GM21360 (cell line): ENCODE data around the gene GRAMD1A.
"Not testable (repeated sequence)": the region's sequence is repeated elsewhere in the genome, so short reads cannot be mapped to it uniquely, and the experiment has no call there.

Experiments used
- ATAC-seq: cut with Tn5 transposase; IDR thresholded peaks from one replicate; pipeline ENCODE4 v1.9.1; 2021; ENCODE audit warnings: mild to moderate bottlenecking, moderate library complexity; ENCODE audit not compliant: unreplicated experiment

The GRAMD1A gene

DNA sequence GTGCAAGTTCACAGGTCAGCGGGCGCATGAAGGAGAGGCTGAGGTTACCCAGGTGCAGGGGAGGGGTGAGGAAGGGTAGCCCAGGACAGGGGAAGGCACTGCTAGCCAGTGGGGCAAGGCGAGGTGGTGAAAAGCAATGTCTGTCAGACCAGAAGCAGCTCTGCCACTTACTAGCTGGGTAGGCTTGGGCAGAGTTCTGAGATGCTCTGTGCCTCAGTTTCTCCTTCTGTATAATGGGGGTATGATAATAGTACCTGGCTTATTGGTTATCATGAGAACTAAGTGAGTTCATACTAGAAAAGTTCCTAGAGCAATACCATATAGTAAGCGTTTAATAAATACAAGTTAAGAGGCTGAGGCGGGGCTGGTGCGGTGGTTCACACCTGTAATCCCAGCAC, 15.8 kb downstream of the GRAMD1A start:
- no peak for ATAC-seq

DNA sequence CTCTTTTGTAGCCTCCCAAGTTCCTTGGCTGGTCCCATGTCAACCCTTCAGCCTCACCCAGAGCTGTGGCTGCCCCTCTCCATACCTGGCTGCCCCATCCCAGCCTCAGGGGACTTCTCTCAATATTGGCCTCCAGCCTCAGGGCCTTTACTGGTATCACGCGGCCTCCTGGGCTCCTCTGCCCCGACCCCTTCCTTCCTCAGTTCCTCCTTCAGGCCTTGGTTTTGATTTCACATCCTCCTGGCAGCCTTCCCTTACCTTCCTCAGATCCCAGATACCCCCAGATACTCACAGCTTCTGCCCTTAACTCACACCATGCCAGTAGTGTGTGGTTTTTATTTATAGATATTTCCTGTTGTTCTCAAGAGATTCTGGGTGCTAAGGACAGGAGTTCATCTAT, 17.4 kb downstream of the GRAMD1A start:
- ATAC-seq: no peak

DNA sequence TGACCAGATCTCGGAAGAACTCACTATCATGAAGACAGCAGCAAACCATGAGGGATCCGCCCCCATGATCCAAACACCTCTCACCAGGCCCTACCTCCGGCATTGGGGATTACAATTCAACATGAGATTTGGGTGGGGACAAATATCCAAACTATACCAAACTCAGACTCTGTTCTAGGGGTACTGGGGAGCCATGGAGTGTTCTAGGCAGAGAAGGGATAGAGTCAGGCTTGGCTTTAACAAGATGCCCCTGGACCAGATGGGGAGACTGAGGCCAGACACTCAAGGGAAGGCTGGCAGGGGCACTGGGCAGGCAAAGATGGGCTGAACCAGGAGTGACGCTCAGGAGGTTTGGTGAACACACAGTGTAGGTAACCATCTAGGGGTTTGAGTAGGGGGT, 18.3 kb downstream of the GRAMD1A start:
- no peak for ATAC-seq

DNA sequence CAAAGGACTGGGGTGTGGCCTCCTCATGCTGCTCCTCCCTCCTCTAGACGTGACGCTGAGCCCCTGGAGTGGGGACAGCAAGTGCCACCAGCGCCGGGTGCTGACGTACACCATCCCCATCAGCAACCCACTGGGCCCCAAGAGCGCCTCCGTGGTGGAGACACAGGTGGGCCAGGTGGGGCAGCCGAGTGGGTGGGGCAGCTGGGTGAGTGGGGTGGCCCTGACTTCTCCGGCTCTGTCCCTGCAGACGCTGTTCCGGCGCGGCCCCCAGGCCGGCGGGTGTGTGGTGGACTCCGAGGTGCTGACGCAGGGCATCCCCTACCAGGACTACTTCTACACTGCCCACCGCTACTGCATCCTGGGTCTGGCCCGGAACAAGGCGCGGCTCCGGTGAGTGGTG, 19.0 kb downstream of the GRAMD1A start:
- ATAC-seq: no peak

DNA sequence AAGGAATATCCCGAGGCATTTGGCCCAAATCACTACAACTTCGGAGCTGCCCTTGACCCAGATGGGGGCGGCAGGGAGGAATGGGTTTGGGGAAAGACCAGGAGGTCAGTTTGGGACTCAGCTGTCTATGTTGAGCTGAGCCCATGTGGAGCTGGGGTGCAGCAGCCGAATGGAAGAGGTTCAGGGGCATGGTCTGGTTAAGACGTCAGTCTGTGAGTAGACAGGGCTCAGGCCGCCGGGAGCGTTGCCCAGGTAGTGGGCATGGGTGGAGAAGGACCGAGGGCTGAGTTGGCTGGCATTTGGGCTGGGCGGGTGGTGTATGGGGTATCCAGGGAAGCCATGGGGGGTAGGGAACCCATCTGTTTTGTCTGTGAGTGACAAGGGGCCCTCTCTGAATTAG, 20.9 kb downstream of the GRAMD1A start:
- ATAC-seq: no peak

DNA sequence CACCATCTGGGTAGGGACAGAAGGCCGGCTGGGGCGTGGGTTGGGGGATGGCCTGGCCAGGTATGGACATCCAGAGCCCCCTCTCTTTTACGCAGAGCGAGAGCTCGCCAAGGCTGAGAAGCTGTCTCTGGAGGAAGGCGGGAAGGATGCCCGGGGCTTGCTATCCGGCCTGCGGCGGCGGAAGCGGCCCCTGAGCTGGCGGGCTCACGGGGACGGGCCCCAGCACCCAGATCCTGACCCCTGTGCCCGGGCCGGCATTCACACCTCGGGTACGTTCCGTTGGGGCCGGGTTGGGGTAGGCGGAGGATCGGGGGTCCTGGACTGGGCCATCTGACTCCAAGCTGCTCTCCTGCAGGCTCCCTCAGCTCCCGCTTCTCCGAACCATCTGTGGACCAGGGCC, 21.5 kb downstream of the GRAMD1A start:
- no peak for ATAC-seq

DNA sequence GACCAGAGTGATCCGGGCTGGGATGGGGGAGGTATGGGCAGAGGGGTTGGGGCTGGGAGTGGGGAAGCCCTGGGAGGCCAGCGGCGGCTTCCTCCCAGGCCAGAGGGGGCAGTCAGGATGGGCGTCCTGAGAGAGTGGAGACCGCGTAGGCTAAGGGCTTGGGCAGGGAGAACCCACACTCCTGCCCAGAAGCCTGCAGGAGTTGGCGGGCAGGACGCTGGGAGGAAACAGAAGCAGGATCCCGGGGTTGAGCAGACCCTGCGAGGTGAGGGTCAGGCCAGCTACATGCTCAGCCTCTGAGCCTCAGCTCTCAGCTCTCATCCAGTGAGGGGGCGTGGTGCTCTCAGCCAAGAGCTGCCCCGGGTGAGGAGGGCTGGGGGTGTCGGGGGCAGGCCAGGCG, 22.3 kb downstream of the GRAMD1A start:
- ATAC-seq: no peak

DNA sequence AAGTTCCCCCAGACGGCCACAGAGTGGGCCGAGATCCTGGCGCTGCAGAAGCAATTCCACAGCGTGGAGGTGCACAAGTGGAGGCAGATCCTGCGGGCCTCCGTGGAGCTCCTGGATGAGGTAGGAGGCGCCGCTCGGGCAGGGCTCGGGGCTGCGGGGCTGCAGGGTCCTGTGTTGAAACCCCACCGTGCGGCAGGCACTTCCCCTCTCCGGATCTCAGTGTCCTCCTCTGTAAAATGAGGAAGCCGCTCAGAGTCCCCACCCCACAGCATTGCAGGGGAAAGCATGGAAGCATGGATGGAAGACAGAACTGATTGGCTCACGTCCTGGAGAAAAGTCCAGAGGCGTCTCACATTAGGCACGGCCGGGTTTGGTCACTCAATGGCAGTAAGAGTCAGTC, 23.3 kb downstream of the GRAMD1A start:
- ATAC-seq: no peak

DNA sequence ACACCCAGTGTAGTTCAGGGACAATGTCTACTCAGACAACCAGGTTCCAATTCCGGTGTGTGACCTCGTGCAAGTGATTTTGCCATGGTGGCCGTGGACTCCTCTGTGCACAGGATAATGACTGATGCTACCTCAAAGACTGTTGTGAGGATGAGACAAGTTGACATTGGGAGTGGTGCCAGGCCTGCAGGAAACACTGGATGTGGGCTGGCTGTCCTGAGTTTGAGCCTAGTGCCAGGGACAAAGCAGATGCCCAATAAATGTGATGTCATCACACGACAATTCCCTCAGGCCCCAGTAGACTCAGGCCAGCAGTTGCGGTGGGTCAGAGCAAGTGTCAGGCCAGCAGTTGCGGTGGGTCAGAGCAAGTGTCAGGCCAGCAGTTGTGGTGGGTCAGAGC, 24.0 kb downstream of the GRAMD1A start:
- ATAC-seq: no peak

DNA sequence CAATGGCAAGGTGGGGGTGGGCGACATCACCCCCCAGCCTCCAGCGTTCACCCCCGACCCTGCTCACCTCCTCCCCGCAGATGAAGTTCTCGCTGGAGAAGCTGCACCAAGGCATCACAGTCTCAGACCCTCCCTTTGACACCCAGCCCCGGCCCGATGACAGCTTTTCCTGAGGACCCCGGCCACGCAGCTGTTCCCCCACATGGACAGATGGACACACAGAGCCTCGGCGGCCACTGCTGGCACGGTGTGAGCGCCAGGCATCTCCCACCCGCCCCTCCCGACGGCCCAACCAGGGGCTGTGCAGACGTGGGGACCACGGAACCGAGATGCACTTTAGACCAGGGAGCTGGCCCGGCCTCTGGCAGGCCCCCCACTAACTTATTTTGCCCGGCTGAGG, 25.8 kb downstream of the GRAMD1A start:
- no peak for ATAC-seq

DNA sequence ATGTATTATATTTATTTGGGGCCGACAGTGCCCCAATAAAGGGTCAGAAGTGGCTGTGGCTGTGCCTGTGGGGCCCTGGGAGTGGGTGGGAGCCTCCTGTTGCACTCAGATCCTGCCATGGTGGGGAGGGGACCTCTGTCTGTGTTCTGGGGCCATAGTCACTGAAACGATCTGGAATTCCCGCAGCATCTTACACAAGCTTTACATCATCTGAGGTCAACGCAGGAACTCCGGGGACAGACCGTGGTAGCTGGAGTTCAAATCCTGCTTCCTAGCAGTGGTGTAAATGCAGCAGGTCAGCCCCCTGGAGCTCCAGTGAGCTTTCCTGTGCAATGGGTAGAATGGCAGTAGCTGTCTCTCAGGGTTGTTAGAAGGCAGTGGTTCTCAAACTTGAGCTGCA, 26.3 kb downstream of the GRAMD1A start:
- no peak for ATAC-seq

DNA sequence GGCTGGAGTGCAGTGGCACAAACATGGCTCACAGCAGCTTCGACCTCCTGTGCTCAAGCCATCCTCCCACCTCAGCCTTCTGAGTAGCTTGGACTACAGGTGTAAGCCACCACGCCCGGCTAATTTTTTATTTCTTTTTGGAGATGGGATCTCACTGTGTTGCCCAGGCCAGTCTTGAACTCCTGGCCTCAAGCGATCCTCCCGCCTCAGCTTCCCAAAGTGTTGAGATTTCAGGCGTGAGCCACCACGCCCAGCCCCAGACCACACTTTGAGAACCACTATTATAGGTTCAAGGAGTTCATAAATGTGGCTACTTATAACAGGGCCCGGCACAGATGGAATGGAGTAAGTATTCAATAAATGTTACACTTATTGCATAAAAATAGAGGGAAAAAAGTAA, 26.9 kb downstream of the GRAMD1A start:
- no peak for ATAC-seq

DNA sequence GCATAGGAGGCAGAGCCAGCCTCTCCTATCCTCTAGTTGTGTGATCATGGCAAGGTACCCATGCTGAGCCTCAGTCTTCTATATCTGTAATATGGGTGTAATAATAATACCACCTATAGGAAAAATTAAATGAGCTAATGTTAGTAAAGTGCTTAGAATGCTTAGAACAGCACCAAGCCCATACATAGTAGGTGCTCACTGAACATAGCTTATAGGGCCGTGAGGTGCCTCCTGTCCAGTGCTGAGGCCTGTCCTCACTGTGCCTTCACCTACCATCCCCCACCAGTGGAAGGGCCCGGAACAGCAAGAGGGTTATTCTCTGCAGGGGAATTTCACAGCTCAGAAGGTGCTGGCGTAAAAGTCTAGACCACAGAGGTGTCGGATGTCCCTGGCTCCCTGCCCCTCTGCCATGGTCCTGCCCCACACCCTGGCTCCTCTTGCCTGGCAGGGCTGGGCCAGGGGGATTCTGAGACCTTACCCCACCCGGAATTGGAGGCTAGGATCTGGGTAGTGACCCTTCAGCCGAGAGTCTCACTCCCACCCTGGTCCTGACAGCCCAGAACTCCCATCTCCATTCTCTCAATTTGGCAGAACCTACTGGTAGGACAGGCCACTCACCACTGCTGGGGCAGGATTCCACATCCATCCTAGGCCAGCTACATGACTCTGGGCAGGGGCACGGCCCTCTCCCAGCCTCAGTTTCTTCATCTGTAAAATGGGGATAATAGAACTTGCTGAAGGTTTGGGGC, 27.9 kb downstream of the GRAMD1A start:
- ATAC-seq: no peak

DNA sequence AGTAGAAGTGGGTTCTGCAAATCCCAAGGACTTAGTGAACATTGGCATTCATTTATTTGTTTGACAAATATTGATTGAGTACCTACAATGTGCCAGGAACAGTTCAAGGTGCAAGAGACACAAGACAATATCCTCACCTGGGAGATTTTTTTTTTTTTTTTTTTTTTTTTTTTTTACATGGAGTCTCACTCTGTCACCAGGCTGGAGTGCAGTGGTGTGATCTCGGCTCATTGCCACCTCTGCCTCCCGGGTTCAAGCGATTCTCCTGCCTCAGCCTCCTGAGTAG, 28.4 kb downstream of the GRAMD1A start:
- ATAC-seq: not testable (repeated sequence)

DNA sequence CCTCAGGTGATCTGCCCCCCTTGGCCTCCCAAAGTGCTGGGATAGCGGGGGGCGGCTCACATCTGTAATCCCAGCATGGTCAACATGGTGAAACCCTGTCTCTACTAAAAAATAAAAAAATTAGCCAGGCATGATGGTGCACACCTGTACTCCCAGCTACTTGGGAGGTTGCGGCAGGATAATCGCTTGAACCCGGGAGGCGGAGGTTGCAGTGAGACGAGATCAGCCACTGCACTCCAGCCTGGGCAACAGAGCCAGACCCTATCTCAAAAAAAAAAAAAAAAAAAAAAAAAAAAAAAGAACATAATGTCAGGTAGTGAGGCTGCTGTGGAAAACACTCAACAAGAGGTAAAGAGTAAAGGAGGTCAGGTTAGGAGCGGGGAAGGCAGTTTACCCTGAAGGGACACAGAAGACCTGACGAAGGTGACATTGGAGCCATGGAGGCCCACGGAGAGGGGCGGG, 29.2 kb downstream of the GRAMD1A start:
- not testable (repeated sequence) for ATAC-seq

DNA sequence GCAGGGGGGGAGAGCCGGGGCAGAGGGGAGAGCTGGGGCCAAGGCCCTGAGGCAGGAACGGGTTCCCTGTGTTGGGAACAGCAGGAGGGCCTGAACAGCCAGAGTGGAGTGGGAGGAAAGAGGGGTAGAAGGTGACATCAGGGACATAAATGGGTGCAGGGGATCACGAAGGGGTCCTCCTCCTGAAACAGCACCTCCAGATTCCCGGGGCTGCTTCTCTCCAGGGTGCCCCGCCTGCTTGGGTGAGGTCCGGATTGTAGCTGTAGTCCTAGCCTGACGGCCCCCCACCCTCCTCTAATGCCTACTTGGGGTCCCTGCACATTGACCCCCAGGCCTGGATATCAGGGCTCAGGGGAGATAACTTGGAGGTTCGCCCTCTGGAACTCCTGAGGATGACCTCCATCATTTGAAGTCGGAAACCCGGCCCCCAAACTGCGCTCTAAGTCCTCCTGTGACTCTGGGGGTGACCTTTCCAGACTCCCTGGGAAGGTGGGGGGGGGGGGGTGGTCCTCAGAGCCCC, 29.7 kb downstream of the GRAMD1A start:
- ATAC-seq: no peak

DNA sequence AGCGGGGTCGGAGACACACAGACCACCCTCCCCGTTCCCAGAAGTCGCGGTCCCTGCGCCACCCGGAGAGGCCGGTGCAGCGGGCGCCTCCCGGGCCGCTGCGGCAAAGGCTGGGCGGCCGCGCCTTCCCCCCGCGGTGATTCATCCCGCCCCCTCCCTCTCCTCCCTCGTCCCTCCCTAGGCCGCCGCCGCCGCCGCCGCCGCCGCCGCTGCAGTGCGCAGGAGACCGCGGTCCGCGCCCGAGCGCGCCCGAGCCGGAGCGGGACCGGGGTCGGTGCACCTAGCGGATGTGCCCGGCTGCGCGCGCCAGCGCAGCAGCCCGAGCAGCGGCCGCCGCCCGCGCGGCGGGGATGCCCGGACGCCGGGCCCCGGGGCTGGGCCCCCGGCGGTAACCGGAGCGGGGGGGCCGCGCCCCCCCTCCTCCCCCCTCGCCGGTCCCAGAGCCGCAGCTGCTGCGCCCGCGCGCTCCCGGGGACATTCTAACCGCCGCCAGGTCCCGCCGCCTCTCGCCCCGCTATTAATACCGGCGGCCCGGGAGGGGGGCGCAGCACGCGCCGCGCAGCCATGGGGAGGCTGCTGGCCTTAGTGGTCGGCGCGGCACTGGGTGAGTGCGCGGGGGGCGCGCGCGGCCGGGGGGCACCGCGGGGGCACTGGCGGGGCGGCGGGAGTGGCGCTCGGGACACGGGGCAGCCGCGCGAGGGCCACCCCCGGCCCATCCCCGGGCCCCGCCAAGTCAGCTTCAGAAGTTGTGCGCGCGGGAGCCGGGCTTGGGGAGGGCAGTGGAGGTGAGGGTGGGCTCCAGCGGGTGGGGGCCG, 30.3 kb downstream of the GRAMD1A start, which contains the start of gene SCN1B:
SCN1B (plus strand) TSS at position 214 of the 815 bp plus-strand sequence; CDS start at position 565, 351 bp downstream.
- peak; percentile 47 for ATAC-seq

DNA sequence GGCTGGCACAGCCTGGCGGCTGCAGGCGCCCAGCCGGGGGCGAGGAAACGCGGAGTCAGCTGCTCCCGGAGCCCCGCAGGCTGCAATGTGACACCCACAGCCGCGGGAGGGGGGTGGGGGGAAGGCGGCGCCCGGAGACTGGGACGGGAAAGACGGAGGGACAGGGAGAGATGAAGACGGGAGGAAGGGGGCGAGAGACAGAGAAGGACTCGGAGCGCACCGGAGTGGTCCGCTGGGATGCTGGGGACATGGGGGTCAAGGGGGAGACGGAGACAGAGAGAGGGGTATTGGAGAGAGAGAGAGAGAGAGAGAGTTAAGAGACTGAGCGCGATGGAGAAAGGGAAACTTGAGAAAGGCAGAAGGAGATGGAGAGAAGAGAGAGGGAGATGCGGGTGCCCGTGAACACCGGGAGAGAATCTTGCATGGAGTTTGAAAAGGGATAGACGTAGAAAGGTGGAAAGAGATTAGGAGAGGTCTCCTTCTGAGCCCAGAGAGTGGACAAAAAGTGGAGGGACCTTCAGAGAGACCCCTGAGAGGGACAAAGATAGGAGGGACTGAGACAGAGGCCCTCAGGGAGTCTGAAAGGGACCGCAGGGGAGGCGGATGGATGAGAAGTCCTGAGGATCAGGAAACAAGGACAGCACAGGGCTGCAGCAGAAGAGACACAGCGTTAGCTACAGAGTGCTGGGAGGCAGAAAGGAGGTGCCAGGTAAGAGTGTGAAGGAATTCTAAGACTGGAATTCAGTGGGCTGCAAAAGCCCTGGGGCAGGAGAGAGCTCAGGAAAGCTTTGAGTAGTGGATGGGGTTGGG, 31.2 kb downstream of the GRAMD1A start:
- no peak for ATAC-seq

DNA sequence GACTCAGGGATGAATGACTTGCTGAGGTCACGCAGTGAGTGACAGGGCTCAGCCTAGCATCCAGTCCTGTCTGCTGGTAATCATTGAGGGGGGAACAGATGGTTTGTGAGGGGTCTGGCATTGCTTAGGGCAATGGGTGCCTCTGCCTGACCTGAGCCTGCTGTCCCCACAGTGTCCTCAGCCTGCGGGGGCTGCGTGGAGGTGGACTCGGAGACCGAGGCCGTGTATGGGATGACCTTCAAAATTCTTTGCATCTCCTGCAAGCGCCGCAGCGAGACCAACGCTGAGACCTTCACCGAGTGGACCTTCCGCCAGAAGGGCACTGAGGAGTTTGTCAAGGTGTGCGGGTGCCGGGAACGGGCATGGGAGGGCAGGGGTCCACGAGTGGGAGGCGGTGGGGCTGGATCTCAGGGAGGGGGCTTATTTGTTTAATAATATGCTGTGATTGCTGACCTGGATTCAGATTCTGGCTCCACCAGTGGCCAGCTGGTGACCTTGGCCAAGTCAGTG, 32.3 kb downstream of the GRAMD1A start:
- no peak for ATAC-seq

DNA sequence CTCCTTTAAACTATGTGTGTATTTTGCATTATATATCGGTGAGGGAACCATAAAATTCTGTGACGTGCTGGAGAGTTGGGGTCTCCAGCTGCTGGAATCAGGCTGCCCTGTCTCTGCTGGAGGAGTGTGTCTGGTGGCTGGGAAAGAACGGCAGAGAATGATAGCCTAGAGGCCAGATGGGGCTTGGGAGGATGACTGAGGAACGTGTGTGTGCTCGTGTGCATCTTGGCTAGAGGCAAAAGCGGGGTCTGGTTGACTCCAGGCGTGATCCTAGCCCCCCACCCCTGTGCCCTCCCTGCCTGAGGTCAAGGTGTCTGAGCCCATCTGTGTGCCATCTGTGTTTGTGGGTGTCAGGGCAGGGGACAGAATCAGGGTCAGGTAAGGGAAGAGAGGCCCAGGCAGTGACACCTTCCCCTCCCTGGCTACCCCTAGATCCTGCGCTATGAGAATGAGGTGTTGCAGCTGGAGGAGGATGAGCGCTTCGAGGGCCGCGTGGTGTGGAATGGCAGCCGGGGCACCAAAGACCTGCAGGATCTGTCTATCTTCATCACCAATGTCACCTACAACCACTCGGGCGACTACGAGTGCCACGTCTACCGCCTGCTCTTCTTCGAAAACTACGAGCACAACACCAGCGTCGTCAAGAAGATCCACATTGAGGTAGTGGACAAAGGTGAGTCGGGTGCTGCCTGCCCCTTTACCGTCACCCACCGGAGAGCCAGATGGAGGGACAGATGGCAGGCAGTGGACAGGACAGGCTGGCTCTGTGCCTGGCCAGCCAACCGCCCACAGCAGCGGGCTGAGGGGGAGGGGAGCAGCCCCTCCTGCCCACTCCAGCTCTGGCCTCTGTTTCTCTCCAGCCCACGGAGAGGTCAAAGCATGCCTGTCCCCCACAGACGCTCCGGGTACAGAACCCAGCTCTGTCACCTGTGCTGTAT, 33.2 kb downstream of the GRAMD1A start:
- ATAC-seq: no peak
